GM23248 (cell line): ENCODE measurements around the gene CELA2B.
"Not testable (repeated sequence)": the region's sequence is repeated elsewhere in the genome, so short reads cannot be mapped to it uniquely, and the experiment has no call there.

Source experiments
- EZH2 ChIP-seq: fragments of 200-600 bp; sonication (generic); IDR thresholded peaks from 2 replicates; pipeline ENCODE4 v1.6.1; 2018; ENCODE audit warnings: antibody characterized with exemption, mild to moderate bottlenecking; ENCODE audit not compliant: insufficient read depth, poor library complexity, severe bottlenecking
- EZH2phosphoT487 ChIP-seq: fragments of 200-600 bp; sonication (generic); IDR thresholded peaks from 2 replicates; pipeline ENCODE4 v1.6.1; 2018; ENCODE audit warnings: antibody characterized with exemption, moderate library complexity, mild to moderate bottlenecking, low read depth; ENCODE audit not compliant: insufficient read depth

- not testable (repeated sequence) for TF ChIP-seq EZH2, EZH2phosphoT487
These were observed 11.1 kb downstream of the CELA2B start for GRCh38 chr1:15486844-15487610.
